OCI-LY7 (cell line): Measurements from ENCODE around the gene TBC1D21. TPM values are rescaled to one million over a fixed set of nuclear protein-coding genes. Genes with fewer than 3 reads are reported as not detected.

Experiments
- BruUV-seq: library from RNA; stranded (reverse); fragments of 400-500 nt; replicated peaks from 2 replicates; lab custom pipeline; 2021; lab: Mats Ljungman, UMichigan
- CTCF ChIA-PET: fragments of 300-600 bp; sonication (Branson Sonifier 250); formaldehyde crosslinking; loops from one replicate; lab custom pipeline; 2022; ENCODE audit warnings: antibody characterized with exemption; ENCODE audit not compliant: unreplicated experiment; lab: Charles Lee
- POLR2A ChIA-PET: fragments of 300-600 bp; sonication (Branson Sonifier 250); formaldehyde crosslinking; loops from one replicate; lab custom pipeline; 2022; ENCODE audit warnings: antibody characterized with exemption; lab: Charles Lee
- DNase-seq: peaks from one replicate; pipeline ENCODE4 v3.0.0-alpha.2; 2015; ENCODE audit warnings: low spot score
- H2AFZ ChIP-seq: fragments of 200-600 bp; sonication (generic), shearing (Covaris generic); 2 replicates; pipeline ENCODE4 v1.6.1; 2014; ENCODE audit warnings: mild to moderate bottlenecking, antibody characterized with exemption, low read length, moderate library complexity
- H3K27ac ChIP-seq: fragments of 200-600 bp; sonication (generic); 2 replicates; pipeline ENCODE4 v1.5.1; 2014; ENCODE audit warnings: mixed run types, low read depth, mild to moderate bottlenecking, moderate library complexity, low read length, inconsistent platforms; ENCODE audit not compliant: poor library complexity, severe bottlenecking
- H3K36me3 ChIP-seq: fragments of 200-600 bp; sonication (generic); 2 replicates; pipeline ENCODE4 v1.6.1; 2014; ENCODE audit warnings: mild to moderate bottlenecking, antibody characterized with exemption, low read length, moderate library complexity, mixed read lengths; ENCODE audit not compliant: insufficient read depth
- H3K4me1 ChIP-seq: fragments of 200-600 bp; sonication (generic); 2 replicates; pipeline ENCODE4 v1.5.1; 2014; ENCODE audit warnings: mild to moderate bottlenecking, low read length; ENCODE audit not compliant: insufficient read depth, poor library complexity, severe bottlenecking
- H3K4me2 ChIP-seq: fragments of 200-600 bp; sonication (generic); 2 replicates; pipeline ENCODE4 v1.6.1; 2014; ENCODE audit warnings: mild to moderate bottlenecking, low read length
- H3K4me3 ChIP-seq: fragments of 200-600 bp; sonication (generic); 2 replicates; pipeline ENCODE4 v1.5.1; 2014; ENCODE audit warnings: mild to moderate bottlenecking, low read depth, low read length; ENCODE audit not compliant: poor library complexity, severe bottlenecking
- H3K79me2 ChIP-seq: fragments of 200-600 bp; sonication (generic); 2 replicates; pipeline ENCODE4 v1.6.1; 2016; ENCODE audit warnings: low read depth, mild to moderate bottlenecking, low read length, moderate library complexity, mixed read lengths; ENCODE audit not compliant: insufficient read depth
- H3K9me2 ChIP-seq: fragments of 200-600 bp; sonication (generic); 2 replicates; pipeline ENCODE4 v1.6.1; 2016; ENCODE audit warnings: mild to moderate bottlenecking, low read length, mixed read lengths; ENCODE audit not compliant: insufficient read depth
- H3K9me3 ChIP-seq: fragments of 200-600 bp; sonication (generic); 2 replicates; pipeline ENCODE4 v1.6.1; 2014; ENCODE audit warnings: mild to moderate bottlenecking, mixed run types, low read length, mixed read lengths
- H4K20me1 ChIP-seq: fragments of 200-600 bp; sonication (generic); 2 replicates; pipeline ENCODE4 v1.6.1; 2014; ENCODE audit warnings: mild to moderate bottlenecking, antibody characterized with exemption, low read length, moderate library complexity, mixed read lengths; ENCODE audit not compliant: insufficient read depth
- EZH2phosphoT487 ChIP-seq: fragments of 200-600 bp; sonication (generic); IDR thresholded peaks from 2 replicates; pipeline ENCODE4 v1.6.1; 2018; ENCODE audit warnings: low read depth, borderline replicate concordance, mild to moderate bottlenecking, mixed run types, antibody characterized with exemption, low read length, moderate library complexity, mixed read lengths
- intact Hi-C: fragments of 100-400 bp; cut with micrococcal nuclease; formaldehyde crosslinking; loops from one replicate; pipeline ENCODE4 v1.10.0; 2022; ENCODE audit not compliant: unreplicated experiment
- total RNA-seq, 2 experiments: library from RNA; depleted of rRNA in 1 of 2; stranded (reverse); fragments of >200 nt in 1 of 2; shearing (Covaris generic) in 1 of 2; gene quantifications; 2 replicates each; pipeline ENCODE4 v1.2.3, GENCODE V29; 2014 to 2022
- TF ChIP-seq, protein P1 (sequence below): fragments of 200-600 bp; sonication (generic); conservative IDR thresholded peaks from 2 replicates; pipeline ENCODE4 v1.5.1; 2014; ENCODE audit warnings: mild to moderate bottlenecking, antibody characterized with exemption, low read length, moderate library complexity, mixed read lengths

The TBC1D21 gene
- total RNA-seq, 2 experiments from 2014 or later = not detected

DNA sequence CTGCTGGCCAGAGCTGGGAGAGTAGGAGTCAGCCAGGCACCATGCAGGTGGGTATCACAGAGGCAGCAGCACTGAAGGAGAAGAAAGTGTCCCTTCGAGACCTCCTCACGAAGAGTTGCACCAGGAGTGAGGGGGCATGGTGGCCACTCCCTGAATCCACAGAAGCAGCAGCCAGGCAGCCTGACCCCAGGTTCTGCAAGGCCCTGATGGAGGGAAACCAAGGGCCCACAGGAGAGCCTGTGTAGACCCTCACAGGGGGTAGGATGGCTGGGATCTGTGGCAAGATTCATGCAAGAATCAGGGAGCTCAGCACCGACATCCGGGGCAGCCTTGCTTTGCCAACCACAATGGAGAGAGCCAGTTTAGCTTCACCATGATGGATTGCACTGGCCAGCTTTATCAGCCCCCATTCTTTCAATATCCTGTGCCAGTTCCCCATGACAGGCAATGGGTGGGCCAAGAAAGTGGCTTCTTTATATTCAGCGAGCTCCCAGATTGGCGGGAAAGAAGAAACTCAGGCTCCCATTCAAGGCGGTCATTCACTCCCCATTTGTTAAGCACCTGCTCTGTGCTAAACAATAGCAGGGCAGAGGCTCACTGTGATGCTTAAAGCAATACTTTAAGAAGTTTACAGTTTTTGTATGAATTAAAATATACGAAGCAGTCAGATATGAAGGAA, 33.5 kb upstream of the TBC1D21 start:
- Histone ChIP-seq H3K9me3 (no peaks in the 10 kb centered on the region), H2AFZ (no peak overlapping the region), H3K9me2 (no peaks in the 10 kb centered on the region), H3K4me1 (no peaks in the 10 kb centered on the region), H3K36me3 (no peaks in the 10 kb centered on the region), H3K27ac (no peak overlapping the region), H3K4me2 (no peak overlapping the region), H3K79me2 (no peaks in the 10 kb centered on the region), H3K4me3 (no peak overlapping the region), H4K20me1 (no peaks in the 10 kb centered on the region)
- intact Hi-C loops = no loop called here
- no TSS peak for BruUV-seq
- CTCF ChIA-PET = no interaction called here
- TF ChIP-seq, protein P1, sequence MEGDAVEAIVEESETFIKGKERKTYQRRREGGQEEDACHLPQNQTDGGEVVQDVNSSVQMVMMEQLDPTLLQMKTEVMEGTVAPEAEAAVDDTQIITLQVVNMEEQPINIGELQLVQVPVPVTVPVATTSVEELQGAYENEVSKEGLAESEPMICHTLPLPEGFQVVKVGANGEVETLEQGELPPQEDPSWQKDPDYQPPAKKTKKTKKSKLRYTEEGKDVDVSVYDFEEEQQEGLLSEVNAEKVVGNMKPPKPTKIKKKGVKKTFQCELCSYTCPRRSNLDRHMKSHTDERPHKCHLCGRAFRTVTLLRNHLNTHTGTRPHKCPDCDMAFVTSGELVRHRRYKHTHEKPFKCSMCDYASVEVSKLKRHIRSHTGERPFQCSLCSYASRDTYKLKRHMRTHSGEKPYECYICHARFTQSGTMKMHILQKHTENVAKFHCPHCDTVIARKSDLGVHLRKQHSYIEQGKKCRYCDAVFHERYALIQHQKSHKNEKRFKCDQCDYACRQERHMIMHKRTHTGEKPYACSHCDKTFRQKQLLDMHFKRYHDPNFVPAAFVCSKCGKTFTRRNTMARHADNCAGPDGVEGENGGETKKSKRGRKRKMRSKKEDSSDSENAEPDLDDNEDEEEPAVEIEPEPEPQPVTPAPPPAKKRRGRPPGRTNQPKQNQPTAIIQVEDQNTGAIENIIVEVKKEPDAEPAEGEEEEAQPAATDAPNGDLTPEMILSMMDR = no peak
- TF ChIP-seq EZH2phosphoT487 = no peak
- no peak for DNase-seq
- POLR2A ChIA-PET = no interaction called here

DNA sequence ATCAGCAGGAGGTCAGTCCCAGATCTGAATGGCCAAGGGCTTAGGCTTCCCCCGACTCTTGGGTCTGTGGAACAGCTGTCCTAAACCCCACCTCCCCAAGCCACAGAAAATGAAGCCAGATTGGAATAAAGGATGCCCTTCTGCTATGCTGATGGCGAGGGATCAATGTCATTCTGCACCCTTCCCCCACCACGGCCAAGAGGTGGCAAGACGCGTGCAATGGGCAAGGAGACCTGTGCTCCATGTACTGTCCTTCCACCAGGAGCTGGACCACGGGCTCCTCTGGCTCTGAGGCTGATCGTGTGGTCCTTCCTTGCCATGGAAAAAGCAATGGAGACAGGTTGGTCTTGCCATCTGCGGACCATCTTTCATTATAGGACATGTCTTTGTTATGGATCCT, 32.6 kb upstream of the TBC1D21 start:
- H3K36me3 ChIP-seq = no peaks in the 10 kb centered on the region
- H3K4me1 ChIP-seq = no peaks in the 10 kb centered on the region
- no peak overlapping the region for H3K4me3 ChIP-seq
- POLR2A ChIA-PET = no interaction called here
- TF ChIP-seq, protein P1 = no peak
- TF ChIP-seq EZH2phosphoT487 = no peak
- CTCF ChIA-PET = no interaction called here
- no peak overlapping the region for H2AFZ ChIP-seq
- H3K79me2 ChIP-seq = no peaks in the 10 kb centered on the region
- no peaks in the 10 kb centered on the region for H3K9me3 ChIP-seq
- H3K9me2 ChIP-seq = no peaks in the 10 kb centered on the region
- H3K27ac ChIP-seq = no peak overlapping the region
- DNase-seq = no peak
- intact Hi-C loops = no loop called here
- no peak overlapping the region for H3K4me2 ChIP-seq
- H4K20me1 ChIP-seq = no peaks in the 10 kb centered on the region
- no TSS peak for BruUV-seq
